CD14-positive monocyte (primary cell): ENCODE results near the gene CDY2B. TPM values are rescaled to one million over a fixed set of nuclear protein-coding genes. Genes with fewer than 3 reads are reported as not detected.
"Not testable (repeated sequence)": the region's sequence is repeated elsewhere in the genome, so short reads cannot be mapped to it uniquely, and the experiment has no call there.

Source experiments
- DNase-seq, 3 donors: peaks; one replicate each; pipeline ENCODE4 v3.0.0-alpha.2; 2011 to 2022
- H2AFZ ChIP-seq: 2 replicates; pipeline ENCODE4 v1.6.0; 2012; ENCODE audit warnings: mild to moderate bottlenecking, low read depth, low read length, inconsistent platforms; ENCODE audit not compliant: insufficient read depth, poor library complexity, severe bottlenecking
- H3K27ac ChIP-seq, 2 donors: 1 replicate in 1 of 2; 2 replicates in 1 of 2; pipeline ENCODE4 v1.5.1; 2012 to 2013; ENCODE audit warnings: low read length in 2 of 2, control low read depth in 1 of 2, inconsistent platforms in 1 of 2, low read depth in 1 of 2, mild to moderate bottlenecking in 1 of 2
- H3K27me3 ChIP-seq, 2 donors: one replicate each; pipeline versions ENCODE4 v1.6.0 to v1.6.1; 2011 to 2013; ENCODE audit warnings: low read length in 2 of 2; ENCODE audit not compliant: control insufficient read depth in 2 of 2, insufficient read depth in 2 of 2
- H3K36me3 ChIP-seq, 2 donors: replicated peaks in 1 of 2; 1 replicate in 1 of 2; 2 replicates in 1 of 2; pipeline versions ENCODE4 v1.5.1 to v1.6.1; 2012 to 2013; ENCODE audit warnings: low read length in 2 of 2, control low read depth in 1 of 2, inconsistent platforms in 1 of 2, mild to moderate bottlenecking in 1 of 2; ENCODE audit not compliant: insufficient read depth in 2 of 2, control insufficient read depth in 1 of 2
- H3K4me1 ChIP-seq, 2 donors: 1 replicate in 1 of 2; 2 replicates in 1 of 2; pipeline versions ENCODE4 v1.5.1 to v1.6.1; 2012 to 2013; ENCODE audit warnings: low read length in 2 of 2, control low read depth in 1 of 2, inconsistent platforms in 1 of 2, mild to moderate bottlenecking in 1 of 2, moderate library complexity in 1 of 2; ENCODE audit not compliant: insufficient read depth in 2 of 2, control insufficient read depth in 1 of 2
- H3K4me2 ChIP-seq: replicated peaks from 2 replicates; pipeline ENCODE3; 2012; ENCODE audit warnings: low read length, moderate library complexity, mild to moderate bottlenecking; ENCODE audit not compliant: poor library complexity, severe bottlenecking; ENCODE audit errors: extremely low read depth
- H3K4me3 ChIP-seq, 3 experiments: fragments of 200-600 bp in 1 of 3; sonication (generic) in 1 of 3; replicated peaks in 1 of 3; 1 replicate in 2 of 3; 2 replicates in 1 of 3; pipeline ENCODE4 v1.5.1; 2011 to 2013; ENCODE audit warnings: low read length in 3 of 3, mild to moderate bottlenecking in 3 of 3, control low read depth in 2 of 3, low read depth in 2 of 3, inconsistent platforms in 1 of 3, moderate library complexity in 1 of 3
- H3K79me2 ChIP-seq: 2 replicates; pipeline ENCODE4 v1.6.0; 2012; ENCODE audit warnings: mild to moderate bottlenecking, control low read depth, inconsistent platforms, low read length, moderate library complexity; ENCODE audit not compliant: insufficient read depth
- H3K9ac ChIP-seq: 2 replicates; pipeline ENCODE4 v1.6.0; 2017; ENCODE audit warnings: low read length, mild to moderate bottlenecking; ENCODE audit not compliant: insufficient read depth, poor library complexity, severe bottlenecking
- H3K9me3 ChIP-seq, 2 donors: replicated peaks in 1 of 2; 1 replicate in 1 of 2; 2 replicates in 1 of 2; pipeline versions ENCODE4 v1.5.1 to v1.6.1; 2012 to 2013; ENCODE audit warnings: low read length in 2 of 2, control low read depth in 1 of 2; ENCODE audit not compliant: control insufficient read depth in 1 of 2, insufficient read depth in 1 of 2
- H4K20me1 ChIP-seq: 2 replicates; pipeline ENCODE4 v1.6.0; 2012; ENCODE audit warnings: mild to moderate bottlenecking, low read length, control low read depth, moderate library complexity; ENCODE audit not compliant: insufficient read depth
- H3K27ac Mint-ChIP-seq, 7 donors: one replicate each; pipeline ENCODE4 v1.8.0; 2020; ENCODE audit warnings: mild to moderate bottlenecking in 7 of 7, mixed read lengths in 7 of 7, moderate library complexity in 6 of 7, inconsistent platforms in 2 of 7
- H3K27me3 Mint-ChIP-seq, 3 donors: one replicate each; pipeline ENCODE4 v1.8.0; 2021 to 2022; ENCODE audit warnings: low read depth in 3 of 3, mild to moderate bottlenecking in 3 of 3, mixed read lengths in 3 of 3, moderate library complexity in 3 of 3, inconsistent platforms in 1 of 3
- H3K36me3 Mint-ChIP-seq, 2 donors: one replicate each; pipeline ENCODE4 v1.8.0; 2020; ENCODE audit warnings: mixed read lengths in 2 of 2, inconsistent platforms in 1 of 2, mild to moderate bottlenecking in 1 of 2
- H3K4me1 Mint-ChIP-seq: one replicate; pipeline ENCODE4 v1.8.0; 2020; ENCODE audit warnings: mild to moderate bottlenecking, mixed read lengths
- H3K4me3 Mint-ChIP-seq, 2 donors: one replicate each; pipeline ENCODE4 v1.8.0; 2020; ENCODE audit warnings: mild to moderate bottlenecking in 2 of 2, mixed read lengths in 2 of 2, moderate library complexity in 1 of 2
- H3K9me3 Mint-ChIP-seq, 7 donors: one replicate each; pipeline ENCODE4 v1.8.0; 2020 to 2022; ENCODE audit warnings: mixed read lengths in 7 of 7, mild to moderate bottlenecking in 6 of 7, moderate library complexity in 6 of 7, inconsistent platforms in 2 of 7
- WGBS: methylation state at CpG from one replicate; pipeline ENCODE4 v1.1.5; 2013; ENCODE audit warnings: missing lambda C conversion rate; ENCODE audit not compliant: insufficient coverage; 5-methylcytosine and 5-hydroxymethylcytosine counted together
- intact Hi-C, 2 donors: fragments of 100-400 bp; cut with micrococcal nuclease; formaldehyde crosslinking; loops; one replicate each; pipeline versions ENCODE4 v1.15.0 to v1.15.1; 2023
- polyA plus RNA-seq, 3 donors: library from polyadenylated mRNA; depleted of rRNA in 1 of 3; unstranded in 2 of 3; stranded (reverse) in 1 of 3; fragments of 300-500 nt in 2 of 3; fragments of >200 nt in 1 of 3; fragmentation: Illumina TruSeq in 2 of 3; gene quantifications; 1 replicate in 2 of 3; 2 replicates in 1 of 3; pipeline ENCODE4 v1.2.3, GENCODE V29; 2012 to 2021

CDY2B gene
- polyA plus RNA-seq, 3 donors = not detected

DNA sequence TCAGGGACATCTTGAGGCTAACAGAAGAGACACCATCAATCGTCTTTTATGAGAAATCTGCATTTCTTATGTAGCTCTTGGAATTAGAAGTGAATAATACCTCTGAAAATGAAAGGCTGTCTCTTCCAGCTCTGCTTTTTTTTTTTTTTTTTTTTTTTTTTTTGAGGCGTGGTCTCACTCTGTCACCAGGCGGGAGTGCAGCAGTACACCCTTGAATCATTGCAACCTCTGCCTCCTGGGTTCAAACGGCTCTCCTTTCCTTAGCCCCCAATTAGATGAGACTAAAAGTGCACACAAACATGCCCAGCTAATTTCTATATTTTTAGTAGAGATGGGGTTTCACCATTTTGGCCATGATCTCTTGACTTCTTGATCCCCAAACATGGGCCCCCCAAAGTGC, 12.2 kb downstream of the CDY2B start:
- H3K27ac ChIP-seq, H3K9ac ChIP-seq, H3K36me3 ChIP-seq, DNase-seq, H3K4me3 Mint-ChIP-seq, H2AFZ ChIP-seq, H3K27me3 Mint-ChIP-seq, H3K9me3 ChIP-seq, H3K4me3 ChIP-seq, H3K27ac Mint-ChIP-seq, H3K4me1 Mint-ChIP-seq, H3K27me3 ChIP-seq, H3K79me2 ChIP-seq, H4K20me1 ChIP-seq, intact Hi-C loops, H3K4me2 ChIP-seq, H3K4me1 ChIP-seq, H3K36me3 Mint-ChIP-seq, H3K9me3 Mint-ChIP-seq: not testable (repeated sequence)
- WGBS = no CpG with 5 or more reads among the region's 4 CpGs

- not testable (repeated sequence) for H3K27ac Mint-ChIP-seq
These were observed 19.4 kb downstream of the CDY2B start for GRCh38 chrY:17860634-17861033.

GRCh38 chrY:17856963-17857848, 22.8 kb downstream of the CDY2B start:
- H3K36me3 ChIP-seq, H3K4me3 Mint-ChIP-seq, H3K4me1 Mint-ChIP-seq, H3K4me2 ChIP-seq, H3K27ac ChIP-seq, H3K27me3 ChIP-seq, H3K9ac ChIP-seq, H3K36me3 Mint-ChIP-seq, intact Hi-C loops, DNase-seq, H2AFZ ChIP-seq, H3K9me3 Mint-ChIP-seq, H3K9me3 ChIP-seq, H4K20me1 ChIP-seq, H3K27ac Mint-ChIP-seq, H3K4me1 ChIP-seq, H3K4me3 ChIP-seq, H3K27me3 Mint-ChIP-seq, H3K79me2 ChIP-seq: not testable (repeated sequence)
- no CpG with 5 or more reads among the region's 10 CpGs for WGBS

More at GRCh38 chrY:17860634-17861033, 19.4 kb downstream of the CDY2B start:
- H3K9me3 Mint-ChIP-seq, DNase-seq, H4K20me1 ChIP-seq, H3K27me3 Mint-ChIP-seq, H3K36me3 Mint-ChIP-seq, H3K4me1 ChIP-seq, H3K4me2 ChIP-seq, H3K9ac ChIP-seq, H3K36me3 ChIP-seq, H3K4me1 Mint-ChIP-seq, intact Hi-C loops, H3K79me2 ChIP-seq, H3K9me3 ChIP-seq, H3K4me3 ChIP-seq, H2AFZ ChIP-seq, H3K27me3 ChIP-seq, H3K4me3 Mint-ChIP-seq, H3K27ac ChIP-seq: not testable (repeated sequence)
- WGBS = no CpG with 5 or more reads among the region's 3 CpGs

GRCh38 chrY:17856508-17856907, 23.5 kb downstream of the CDY2B start:
- H3K27me3 Mint-ChIP-seq, H3K27ac ChIP-seq, H3K36me3 Mint-ChIP-seq, H2AFZ ChIP-seq, H3K9ac ChIP-seq, DNase-seq, H3K9me3 ChIP-seq, H3K4me3 ChIP-seq, H3K4me3 Mint-ChIP-seq, H3K4me2 ChIP-seq, H3K4me1 ChIP-seq, intact Hi-C loops, H3K36me3 ChIP-seq, H3K27ac Mint-ChIP-seq, H4K20me1 ChIP-seq, H3K27me3 ChIP-seq, H3K4me1 Mint-ChIP-seq, H3K79me2 ChIP-seq, H3K9me3 Mint-ChIP-seq: not testable (repeated sequence)
- WGBS = no CpG with 5 or more reads among the region's 3 CpGs
